Activated naive CD8-positive, alpha-beta T cell treated with anti-CD3 and anti-CD28 coated beads for 36 hours (primary cell): Measurements from ENCODE around the gene IQCE. TPM values are rescaled to one million over a fixed set of nuclear protein-coding genes. Genes with fewer than 3 reads are reported as not detected.

Experiments used
- DNase-seq: peaks from one replicate; pipeline ENCODE4 v3.0.0; 2021
- H3K27ac Mint-ChIP-seq: one replicate; pipeline ENCODE4 v1.8.0; 2022; ENCODE audit warnings: mild to moderate bottlenecking, moderate library complexity, mixed read lengths
- H3K27me3 Mint-ChIP-seq: one replicate; pipeline ENCODE4 v1.8.0; 2022; ENCODE audit warnings: mild to moderate bottlenecking, mixed read lengths
- H3K36me3 Mint-ChIP-seq: one replicate; pipeline ENCODE4 v1.8.0; 2021; ENCODE audit warnings: mild to moderate bottlenecking, mixed read lengths
- H3K4me1 Mint-ChIP-seq: one replicate; pipeline ENCODE4 v1.8.0; 2021; ENCODE audit warnings: mixed read lengths
- H3K4me3 Mint-ChIP-seq: one replicate; pipeline ENCODE4 v1.8.0; 2022; ENCODE audit warnings: mild to moderate bottlenecking, moderate library complexity, mixed read lengths
- H3K9me3 Mint-ChIP-seq: one replicate; pipeline ENCODE4 v1.8.0; 2022; ENCODE audit warnings: mixed read lengths
- total RNA-seq, 2 experiments: library from RNA; stranded (reverse); gene quantifications; one replicate each; pipeline ENCODE4 v1.2.3, GENCODE V29; 2021

Gene IQCE
- total RNA-seq, 2 experiments from 2014 or later, result 5.4 to 6.1 TPM

DNA sequence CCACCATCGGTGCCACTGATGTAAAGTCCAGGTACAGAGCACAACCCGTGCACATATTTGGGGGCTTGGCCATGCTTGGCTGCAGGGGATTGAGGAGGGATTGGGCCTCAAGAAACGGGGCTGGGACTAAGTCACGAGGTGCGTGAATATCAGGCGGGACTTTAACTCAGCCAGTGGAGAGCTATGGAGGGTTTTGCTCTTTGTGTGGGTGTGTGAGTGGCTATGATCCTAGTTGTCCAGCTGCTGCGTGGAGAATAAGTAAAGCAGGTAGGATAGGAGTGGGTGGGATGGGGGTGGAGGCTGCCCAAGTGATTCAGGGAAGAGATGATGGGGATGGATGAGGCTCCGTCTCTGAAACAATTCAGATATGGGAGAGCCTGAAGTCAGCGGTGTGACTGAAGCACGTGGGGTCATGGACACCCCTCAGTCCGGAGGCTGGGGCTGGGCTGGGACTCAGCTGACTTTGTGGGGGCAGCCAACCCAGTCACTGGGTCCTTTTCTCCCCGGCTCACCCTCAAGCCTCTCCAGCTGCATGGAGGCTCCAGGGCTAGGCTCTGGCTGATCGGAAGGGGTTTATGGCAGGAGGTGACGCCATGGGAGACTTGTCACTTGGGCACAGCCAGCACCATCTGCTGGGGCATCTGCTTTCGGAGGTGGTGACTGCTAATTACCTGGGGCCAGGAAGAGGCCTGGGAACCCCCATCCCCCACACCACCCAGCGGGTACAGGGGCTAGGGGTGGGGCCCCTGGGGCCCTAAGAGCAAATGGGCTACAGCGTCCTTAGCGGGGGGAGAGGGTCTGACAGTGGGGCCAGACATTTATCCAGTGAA lies 40.9 kb upstream of the IQCE start:
- peak overlapping the region; percentile 42 for H3K4me3 Mint-ChIP-seq
- H3K36me3 Mint-ChIP-seq, result peaks cover 7% of the 10 kb centered on the region
- peaks cover 36% of the 10 kb centered on the region for H3K4me1 Mint-ChIP-seq
- no peaks in the 10 kb centered on the region for H3K9me3 Mint-ChIP-seq
- DNase-seq, result no peak
- no peaks in the 10 kb centered on the region for H3K27me3 Mint-ChIP-seq
- H3K27ac Mint-ChIP-seq, result no peak overlapping the region

DNA sequence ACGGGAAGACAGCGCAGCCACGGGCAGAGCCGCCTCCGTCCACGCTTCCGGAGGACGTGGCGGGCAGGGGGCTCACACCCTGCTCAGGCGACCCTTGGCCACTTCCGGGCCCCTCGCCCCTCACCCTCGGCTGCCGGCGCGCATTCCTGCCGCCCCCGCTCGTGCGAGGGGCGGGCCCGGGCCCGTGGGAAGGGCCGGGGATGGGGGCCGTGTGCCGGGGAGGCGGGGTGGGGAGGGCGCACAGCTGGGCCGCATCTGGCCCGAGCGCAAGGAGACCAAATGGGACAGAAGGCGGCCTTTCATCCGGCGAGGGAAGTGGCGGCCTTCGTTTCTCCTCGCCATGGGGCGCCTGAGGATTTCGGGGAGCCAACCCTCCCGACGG lies 40.1 kb upstream of the IQCE start:
- Mint-ChIP-seq H3K27me3 (no peaks in the 10 kb centered on the region), H3K36me3 (peaks cover 9% of the 10 kb centered on the region), H3K4me3 (peak overlapping the region; percentile 63), H3K27ac (peak overlapping the region; percentile 44), H3K4me1 (peaks cover 37% of the 10 kb centered on the region), H3K9me3 (no peaks in the 10 kb centered on the region)
- no peak for DNase-seq

DNA sequence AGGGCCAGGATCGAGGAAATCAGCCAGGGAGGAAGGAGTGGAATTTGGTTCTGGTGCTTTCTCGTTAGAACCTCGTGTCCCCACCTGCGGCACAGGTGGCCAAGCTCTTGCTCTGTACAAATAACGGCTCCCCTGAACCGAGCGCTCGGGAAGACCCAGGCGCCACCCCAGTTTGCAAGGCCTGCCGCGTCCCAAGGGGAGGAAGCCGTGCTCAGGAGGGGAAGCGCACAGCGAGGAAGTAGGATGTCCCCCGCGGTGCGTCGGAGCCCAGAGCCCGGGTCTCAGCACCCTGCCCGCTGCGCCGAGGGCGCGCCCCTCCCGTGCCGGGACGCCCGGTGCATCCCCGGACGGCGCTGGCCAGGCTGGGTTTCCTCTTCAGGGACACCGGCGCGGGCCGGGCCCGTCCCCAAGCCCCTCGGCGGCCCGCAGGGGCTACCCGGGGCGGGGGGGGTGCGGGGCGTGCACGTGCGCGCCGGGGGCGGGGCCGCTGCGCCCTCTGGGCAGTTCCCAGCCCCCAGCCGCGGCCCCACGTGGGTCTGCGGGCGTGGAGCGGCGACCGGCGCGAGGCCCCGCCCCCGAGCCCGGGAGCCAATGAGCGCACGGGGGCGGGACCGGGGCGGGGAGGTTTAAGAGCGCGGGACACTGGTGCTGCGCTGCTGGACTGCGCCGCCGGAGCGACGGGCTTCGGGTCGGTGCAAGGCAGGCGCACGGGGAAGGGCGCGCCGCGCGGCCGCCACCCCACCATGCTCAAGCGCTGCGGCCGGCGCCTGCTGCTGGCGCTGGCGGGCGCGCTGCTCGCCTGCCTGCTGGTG lies 39.5 kb upstream of the IQCE start, which contains the start of gene LFNG:
TSS of gene LFNG (plus strand) at position 656 of the 812 bp plus-strand sequence. CDS start at position 744, 88 bp downstream.
- Mint-ChIP-seq H3K4me1 (peaks cover 37% of the 10 kb centered on the region), H3K27ac (peak within 1 kb of the TSS; percentile 84), H3K27me3 (no peaks in the 10 kb centered on the region), H3K4me3 (peak within 1 kb of the TSS; percentile 94), H3K36me3 (peaks cover 9% of the 10 kb centered on the region), H3K9me3 (no peaks in the 10 kb centered on the region)
- DNase-seq, result peak; percentile 92

DNA sequence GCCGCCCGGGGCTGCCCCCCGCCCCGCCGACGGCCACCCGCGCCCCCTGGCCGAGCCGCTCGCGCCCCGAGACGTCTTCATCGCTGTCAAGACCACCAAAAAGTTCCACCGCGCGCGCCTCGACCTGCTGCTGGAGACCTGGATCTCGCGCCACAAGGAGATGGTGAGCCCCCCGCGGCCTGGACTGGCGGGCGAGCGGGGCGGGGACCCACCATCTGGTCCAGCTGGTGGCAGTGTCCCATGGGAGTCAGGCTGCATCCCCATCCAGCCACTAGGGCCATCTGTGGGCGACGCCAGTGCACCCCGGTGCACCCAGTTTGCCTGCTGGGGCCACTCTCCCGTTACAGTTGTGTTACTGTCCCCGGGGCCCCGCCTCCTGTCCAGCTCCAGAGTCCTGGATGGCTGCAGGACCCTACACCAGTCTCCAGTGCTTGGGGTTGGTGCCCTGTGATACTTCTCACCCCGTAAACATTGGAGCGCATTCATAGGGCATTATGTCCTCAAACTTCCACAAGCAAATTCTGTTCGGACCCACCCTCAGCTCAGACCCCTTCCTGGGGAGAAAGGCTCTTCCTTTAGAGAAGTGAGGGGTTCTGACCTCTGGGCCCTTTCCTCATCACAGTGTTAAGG lies 38.5 kb upstream of the IQCE start:
- peak overlapping the region; percentile 94 for H3K4me3 Mint-ChIP-seq
- peak overlapping the region; percentile 84 for H3K27ac Mint-ChIP-seq
- no peaks in the 10 kb centered on the region for H3K9me3 Mint-ChIP-seq
- peaks cover 37% of the 10 kb centered on the region for H3K4me1 Mint-ChIP-seq
- H3K27me3 Mint-ChIP-seq, result no peaks in the 10 kb centered on the region
- peak; percentile 43 for DNase-seq
- peaks cover 9% of the 10 kb centered on the region for H3K36me3 Mint-ChIP-seq

- no peaks in the 10 kb centered on the region for H3K9me3 Mint-ChIP-seq
- peak overlapping the region; percentile 84 for H3K27ac Mint-ChIP-seq
- H3K36me3 Mint-ChIP-seq, result peaks cover 9% of the 10 kb centered on the region
- no peak for DNase-seq
- H3K27me3 Mint-ChIP-seq, result no peaks in the 10 kb centered on the region
- peaks cover 38% of the 10 kb centered on the region for H3K4me1 Mint-ChIP-seq
- H3K4me3 Mint-ChIP-seq, result peak overlapping the region; percentile 94
Measured at GRCh38 chr7:2520761-2521290, 38.0 kb upstream of the IQCE start.

GRCh38 chr7:2521341-2521745 lies 37.4 kb upstream of the IQCE start:
- Mint-ChIP-seq H3K27me3 (no peaks in the 10 kb centered on the region), H3K36me3 (peaks cover 9% of the 10 kb centered on the region), H3K27ac (peak overlapping the region; percentile 87), H3K4me3 (peak overlapping the region; percentile 94), H3K4me1 (peaks cover 41% of the 10 kb centered on the region), H3K9me3 (no peaks in the 10 kb centered on the region)
- DNase-seq, result no peak

DNA sequence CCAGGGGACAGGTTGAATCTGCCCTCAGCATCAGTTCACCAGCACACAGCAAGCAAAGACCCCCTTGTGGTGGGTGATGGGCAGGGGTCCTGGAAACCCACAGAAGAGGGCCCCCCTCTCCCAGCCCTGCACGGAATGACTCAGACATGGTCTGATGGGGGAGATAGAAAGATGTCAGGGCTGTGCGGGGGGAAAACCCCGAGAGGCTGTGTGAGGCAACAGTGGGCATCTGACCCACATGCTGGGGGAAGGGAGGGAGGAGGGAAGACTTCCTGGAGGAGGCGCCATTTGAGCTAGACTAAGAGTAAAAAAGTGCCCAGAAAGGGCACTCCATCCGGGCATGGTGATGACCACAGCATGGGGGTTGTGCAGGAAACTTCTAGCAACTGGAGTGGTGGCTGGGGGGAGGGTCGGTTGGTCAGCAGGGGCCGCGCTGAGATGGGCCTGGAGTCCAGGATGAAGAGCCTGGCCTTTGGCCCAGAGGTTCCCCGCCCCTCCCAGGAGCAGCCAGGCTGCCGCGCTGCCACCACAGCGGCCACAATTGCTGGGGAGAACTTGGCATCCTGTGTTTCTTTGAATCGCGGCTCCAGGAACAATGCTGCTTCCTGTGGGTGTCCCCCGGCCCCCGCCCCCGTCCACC lies 36.7 kb upstream of the IQCE start:
- Mint-ChIP-seq H3K27me3 (no peaks in the 10 kb centered on the region), H3K4me1 (peaks cover 42% of the 10 kb centered on the region), H3K9me3 (no peaks in the 10 kb centered on the region), H3K27ac (peak overlapping the region; percentile 87), H3K4me3 (peak overlapping the region; percentile 94), H3K36me3 (peaks cover 9% of the 10 kb centered on the region)
- DNase-seq, result peak; percentile 81

DNA sequence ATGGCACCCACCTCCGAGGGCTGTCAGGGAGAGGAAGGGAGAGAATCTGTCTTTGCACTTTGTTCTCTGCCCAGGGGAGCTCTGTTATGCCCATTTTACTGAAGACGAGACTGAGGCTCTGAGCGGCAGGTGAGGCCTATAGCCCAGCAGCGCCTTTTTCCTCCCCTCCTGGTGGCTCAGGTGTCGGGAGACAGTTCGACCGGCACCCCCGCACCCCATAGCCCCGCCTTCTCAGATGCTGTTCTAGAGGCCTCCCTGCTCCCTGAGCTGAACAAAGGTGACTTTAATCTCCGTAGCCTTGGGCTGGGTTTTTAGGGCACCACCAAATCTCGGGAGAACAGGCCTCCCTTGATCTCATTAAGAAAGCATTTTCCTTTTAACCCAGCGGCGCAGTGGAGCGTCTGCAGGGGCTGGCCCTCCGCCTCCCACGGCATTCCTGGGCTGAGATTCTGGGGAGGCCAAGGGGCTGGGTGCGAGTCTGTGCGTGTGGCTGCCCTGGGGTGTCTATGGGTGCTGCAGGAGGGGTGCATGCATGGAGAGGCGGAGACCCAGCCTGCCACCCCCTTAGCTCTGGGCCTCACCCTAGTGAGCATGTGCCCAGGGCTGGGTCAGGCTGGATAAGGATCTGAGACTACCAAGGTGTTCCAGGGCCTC lies 35.9 kb upstream of the IQCE start:
- peak; percentile 60 for DNase-seq

GRCh38 chr7:2523461-2523936 lies 35.3 kb upstream of the IQCE start:
- Mint-ChIP-seq H3K36me3 (peaks cover 9% of the 10 kb centered on the region), H3K9me3 (no peaks in the 10 kb centered on the region), H3K4me3 (peak overlapping the region; percentile 94), H3K27ac (peak overlapping the region; percentile 87), H3K4me1 (peaks cover 43% of the 10 kb centered on the region), H3K27me3 (no peaks in the 10 kb centered on the region)
- no peak for DNase-seq

More for the DNA sequence above, 35.9 kb upstream of the IQCE start:
- H3K9me3 Mint-ChIP-seq, result no peaks in the 10 kb centered on the region
- H3K4me1 Mint-ChIP-seq, result peaks cover 41% of the 10 kb centered on the region
- peaks cover 9% of the 10 kb centered on the region for H3K36me3 Mint-ChIP-seq
- H3K27me3 Mint-ChIP-seq, result no peaks in the 10 kb centered on the region
- peak overlapping the region; percentile 87 for H3K27ac Mint-ChIP-seq
- H3K4me3 Mint-ChIP-seq, result peak overlapping the region; percentile 94

GRCh38 chr7:2523941-2524807 lies 34.6 kb upstream of the IQCE start:
- Mint-ChIP-seq H3K4me1 (peaks cover 49% of the 10 kb centered on the region), H3K27ac (no peak overlapping the region), H3K9me3 (no peaks in the 10 kb centered on the region), H3K36me3 (peaks cover 9% of the 10 kb centered on the region), H3K27me3 (no peaks in the 10 kb centered on the region), H3K4me3 (peak overlapping the region; percentile 22)
- no peak for DNase-seq

DNA sequence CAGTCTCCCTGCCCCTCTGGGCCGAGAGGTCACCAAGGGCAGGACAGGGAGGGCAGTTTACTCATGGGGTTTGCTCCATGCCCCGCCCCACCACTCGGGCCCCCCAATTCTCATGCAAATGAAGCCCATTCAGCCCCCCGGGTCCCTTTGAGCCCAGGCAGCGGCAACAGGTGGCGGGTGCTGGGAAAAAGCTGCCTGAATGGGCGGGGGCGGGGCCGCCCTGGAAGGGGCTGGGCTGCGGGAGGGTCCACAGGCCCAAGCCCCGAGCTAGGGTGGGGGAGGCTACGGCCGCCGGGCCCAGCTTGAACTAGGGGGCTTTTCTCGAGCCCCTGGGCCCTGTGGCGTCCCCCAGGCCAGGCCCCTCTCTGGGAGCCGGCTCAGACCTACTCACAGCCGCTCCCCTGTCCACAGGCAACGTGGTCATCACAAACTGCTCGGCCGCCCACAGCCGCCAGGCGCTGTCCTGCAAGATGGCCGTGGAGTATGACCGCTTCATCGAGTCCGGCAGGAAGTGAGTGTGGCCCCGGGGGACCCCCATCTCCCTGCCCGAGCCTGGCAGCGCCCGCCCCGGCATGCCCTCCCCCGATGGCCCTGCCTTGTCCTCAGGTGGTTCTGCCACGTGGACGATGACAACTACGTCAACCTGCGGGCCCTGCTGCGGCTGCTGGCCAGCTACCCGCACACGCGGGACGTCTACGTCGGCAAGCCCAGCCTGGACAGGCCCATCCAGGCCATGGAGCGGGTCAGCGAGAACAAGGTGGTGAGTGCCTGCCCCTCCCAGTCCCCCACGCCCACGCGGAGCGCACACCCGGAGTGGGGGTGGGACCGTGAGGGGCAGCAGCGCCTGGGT lies 33.7 kb upstream of the IQCE start:
- no peak overlapping the region for H3K27ac Mint-ChIP-seq
- H3K4me1 Mint-ChIP-seq, result peaks cover 56% of the 10 kb centered on the region
- DNase-seq, result no peak
- H3K36me3 Mint-ChIP-seq, result peaks cover 9% of the 10 kb centered on the region
- no peaks in the 10 kb centered on the region for H3K27me3 Mint-ChIP-seq
- no peaks in the 10 kb centered on the region for H3K9me3 Mint-ChIP-seq
- no peak overlapping the region for H3K4me3 Mint-ChIP-seq
